Ishikawa (cell line): ENCODE measurements around the gene CNIH1.

Source experiments
- CEBPB ChIP-seq: IDR thresholded peaks from 2 replicates; pipeline ENCODE4 v1.6.1; 2012
- CREB1 ChIP-seq: IDR thresholded peaks from 2 replicates; pipeline ENCODE4 v1.6.1; 2012; ENCODE audit warnings: low read depth
- EP300 ChIP-seq: IDR thresholded peaks from 2 replicates; pipeline ENCODE4 v1.6.1; 2012; ENCODE audit warnings: borderline replicate concordance
- FOXM1 ChIP-seq: IDR thresholded peaks from 2 replicates; pipeline ENCODE4 v1.6.1; 2012; ENCODE audit warnings: low read depth, borderline replicate concordance
- RAD21 ChIP-seq: IDR thresholded peaks from 2 replicates; pipeline ENCODE4 v1.6.1; 2012; ENCODE audit warnings: low read depth
- TAF1 ChIP-seq: IDR thresholded peaks from 2 replicates; pipeline ENCODE4 v1.6.1; 2012; ENCODE audit warnings: low read depth, mild to moderate bottlenecking
- TCF12 ChIP-seq: IDR thresholded peaks from 2 replicates; pipeline ENCODE4 v1.6.1; 2012; ENCODE audit warnings: low read depth
- TEAD4 ChIP-seq: IDR thresholded peaks from 2 replicates; pipeline ENCODE4 v1.6.1; 2012
- YY1 ChIP-seq: IDR thresholded peaks from 2 replicates; pipeline ENCODE4 v1.6.1; 2012; ENCODE audit warnings: low read depth
- ZBTB7A ChIP-seq: IDR thresholded peaks from 2 replicates; pipeline ENCODE4 v1.6.1; 2012; ENCODE audit warnings: low read depth
- TF ChIP-seq, protein P1 (sequence below): IDR thresholded peaks from 2 replicates; pipeline ENCODE4 v1.6.1; 2012; ENCODE audit warnings: low read depth, mild to moderate bottlenecking
- TF ChIP-seq, protein P2 (sequence below): IDR thresholded peaks from 2 replicates; pipeline ENCODE4 v1.6.1; 2012
- TF ChIP-seq, protein P3 (sequence below): IDR thresholded peaks from 2 replicates; pipeline ENCODE4 v1.6.1; 2012

DNA sequence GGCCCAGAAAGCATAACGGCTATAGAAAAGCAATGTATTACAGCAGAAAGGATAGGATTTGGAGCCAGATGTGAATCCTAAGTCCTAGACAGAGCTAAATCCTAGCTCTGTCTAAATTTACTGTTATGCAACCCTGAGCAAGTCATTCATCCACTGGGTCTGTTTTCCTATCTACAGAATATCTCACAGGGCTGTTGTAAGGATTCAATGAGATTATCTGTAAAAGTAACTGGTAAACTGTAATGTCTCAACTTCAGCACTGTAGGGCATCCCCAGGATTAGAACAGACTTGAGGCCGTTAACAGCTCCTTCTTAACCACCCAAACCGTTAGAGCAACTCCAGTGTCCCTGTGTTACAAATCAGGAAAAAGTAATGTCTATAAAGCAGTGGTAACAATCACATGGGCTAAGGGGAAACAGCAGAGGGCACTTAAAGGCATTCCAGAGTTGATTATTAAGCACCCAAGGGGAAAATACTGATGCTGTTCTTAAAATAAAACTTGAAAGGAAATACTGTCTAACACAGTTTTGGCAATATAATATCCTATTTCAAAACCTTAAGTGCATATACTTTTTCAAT lies 37.6 kb upstream of the CNIH1 start:
- no peak for TF ChIP-seq ZBTB7A
- no peak for TF ChIP-seq EP300
- TF ChIP-seq, protein P1, sequence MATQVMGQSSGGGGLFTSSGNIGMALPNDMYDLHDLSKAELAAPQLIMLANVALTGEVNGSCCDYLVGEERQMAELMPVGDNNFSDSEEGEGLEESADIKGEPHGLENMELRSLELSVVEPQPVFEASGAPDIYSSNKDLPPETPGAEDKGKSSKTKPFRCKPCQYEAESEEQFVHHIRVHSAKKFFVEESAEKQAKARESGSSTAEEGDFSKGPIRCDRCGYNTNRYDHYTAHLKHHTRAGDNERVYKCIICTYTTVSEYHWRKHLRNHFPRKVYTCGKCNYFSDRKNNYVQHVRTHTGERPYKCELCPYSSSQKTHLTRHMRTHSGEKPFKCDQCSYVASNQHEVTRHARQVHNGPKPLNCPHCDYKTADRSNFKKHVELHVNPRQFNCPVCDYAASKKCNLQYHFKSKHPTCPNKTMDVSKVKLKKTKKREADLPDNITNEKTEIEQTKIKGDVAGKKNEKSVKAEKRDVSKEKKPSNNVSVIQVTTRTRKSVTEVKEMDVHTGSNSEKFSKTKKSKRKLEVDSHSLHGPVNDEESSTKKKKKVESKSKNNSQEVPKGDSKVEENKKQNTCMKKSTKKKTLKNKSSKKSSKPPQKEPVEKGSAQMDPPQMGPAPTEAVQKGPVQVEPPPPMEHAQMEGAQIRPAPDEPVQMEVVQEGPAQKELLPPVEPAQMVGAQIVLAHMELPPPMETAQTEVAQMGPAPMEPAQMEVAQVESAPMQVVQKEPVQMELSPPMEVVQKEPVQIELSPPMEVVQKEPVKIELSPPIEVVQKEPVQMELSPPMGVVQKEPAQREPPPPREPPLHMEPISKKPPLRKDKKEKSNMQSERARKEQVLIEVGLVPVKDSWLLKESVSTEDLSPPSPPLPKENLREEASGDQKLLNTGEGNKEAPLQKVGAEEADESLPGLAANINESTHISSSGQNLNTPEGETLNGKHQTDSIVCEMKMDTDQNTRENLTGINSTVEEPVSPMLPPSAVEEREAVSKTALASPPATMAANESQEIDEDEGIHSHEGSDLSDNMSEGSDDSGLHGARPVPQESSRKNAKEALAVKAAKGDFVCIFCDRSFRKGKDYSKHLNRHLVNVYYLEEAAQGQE = no peak
- no peak for TF ChIP-seq FOXM1
- no peak for TF ChIP-seq TEAD4
- TF ChIP-seq YY1 = no peak
- TF ChIP-seq, protein P2, sequence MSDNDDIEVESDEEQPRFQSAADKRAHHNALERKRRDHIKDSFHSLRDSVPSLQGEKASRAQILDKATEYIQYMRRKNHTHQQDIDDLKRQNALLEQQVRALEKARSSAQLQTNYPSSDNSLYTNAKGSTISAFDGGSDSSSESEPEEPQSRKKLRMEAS = no peak
- TF ChIP-seq, protein P3, sequence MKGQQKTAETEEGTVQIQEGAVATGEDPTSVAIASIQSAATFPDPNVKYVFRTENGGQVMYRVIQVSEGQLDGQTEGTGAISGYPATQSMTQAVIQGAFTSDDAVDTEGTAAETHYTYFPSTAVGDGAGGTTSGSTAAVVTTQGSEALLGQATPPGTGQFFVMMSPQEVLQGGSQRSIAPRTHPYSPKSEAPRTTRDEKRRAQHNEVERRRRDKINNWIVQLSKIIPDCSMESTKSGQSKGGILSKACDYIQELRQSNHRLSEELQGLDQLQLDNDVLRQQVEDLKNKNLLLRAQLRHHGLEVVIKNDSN = no peak
- TF ChIP-seq TAF1 = no peak
- TF ChIP-seq TCF12 = no peak
- no peak for TF ChIP-seq CEBPB
- no peak for TF ChIP-seq RAD21
- no peak for TF ChIP-seq CREB1
